Measurements from ENCODE around the gene LAMA5.

DNA sequence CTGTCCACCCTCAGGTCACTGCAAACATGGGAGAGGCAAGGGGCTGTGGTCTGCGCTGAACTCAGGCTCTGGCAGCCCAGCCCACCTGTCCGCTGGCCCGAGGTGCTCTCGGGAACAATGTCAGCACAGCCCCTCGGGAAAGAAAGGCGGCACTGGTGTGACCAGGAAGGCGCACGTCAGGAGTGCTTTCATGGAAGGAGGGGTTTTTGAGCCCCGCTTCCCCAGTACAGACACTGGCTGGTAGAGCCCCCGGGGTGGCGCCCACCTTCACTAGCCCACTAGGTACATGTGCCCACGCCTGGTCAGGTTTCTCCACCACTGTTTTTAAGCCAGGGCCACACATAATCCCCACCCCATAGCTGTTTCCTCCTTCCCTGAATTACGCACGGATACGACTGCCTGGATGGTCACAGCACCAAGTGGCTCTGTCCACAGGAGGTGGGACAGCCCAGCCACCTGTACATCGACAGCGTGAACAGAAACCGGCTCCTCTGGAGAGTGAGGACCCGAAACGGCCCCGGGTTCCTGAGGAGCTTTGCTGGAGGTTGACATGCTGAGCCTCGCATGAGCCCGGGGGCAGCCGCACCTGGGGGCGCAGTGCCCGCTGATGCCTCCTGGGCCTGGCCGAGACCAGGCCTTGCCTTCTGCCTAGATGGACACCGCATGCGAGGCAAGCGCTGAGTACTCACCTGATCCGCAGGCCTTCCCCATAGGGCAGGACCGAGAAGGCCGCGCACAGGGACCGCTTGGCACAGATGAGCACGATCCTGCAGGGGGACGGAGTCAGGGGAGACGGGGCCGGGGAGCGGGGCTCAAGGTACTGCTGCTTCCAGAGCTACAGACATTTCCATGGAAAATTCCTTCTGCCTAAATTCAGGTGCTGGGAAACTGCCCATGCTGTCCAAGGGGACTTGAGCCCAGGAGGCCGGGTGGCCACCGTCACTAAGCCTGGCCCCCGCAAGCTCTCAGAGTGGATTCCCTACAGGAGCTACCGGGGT, 27.4 kb upstream of the LAMA5 start:
- TF ChIP-seq, protein P1, sequence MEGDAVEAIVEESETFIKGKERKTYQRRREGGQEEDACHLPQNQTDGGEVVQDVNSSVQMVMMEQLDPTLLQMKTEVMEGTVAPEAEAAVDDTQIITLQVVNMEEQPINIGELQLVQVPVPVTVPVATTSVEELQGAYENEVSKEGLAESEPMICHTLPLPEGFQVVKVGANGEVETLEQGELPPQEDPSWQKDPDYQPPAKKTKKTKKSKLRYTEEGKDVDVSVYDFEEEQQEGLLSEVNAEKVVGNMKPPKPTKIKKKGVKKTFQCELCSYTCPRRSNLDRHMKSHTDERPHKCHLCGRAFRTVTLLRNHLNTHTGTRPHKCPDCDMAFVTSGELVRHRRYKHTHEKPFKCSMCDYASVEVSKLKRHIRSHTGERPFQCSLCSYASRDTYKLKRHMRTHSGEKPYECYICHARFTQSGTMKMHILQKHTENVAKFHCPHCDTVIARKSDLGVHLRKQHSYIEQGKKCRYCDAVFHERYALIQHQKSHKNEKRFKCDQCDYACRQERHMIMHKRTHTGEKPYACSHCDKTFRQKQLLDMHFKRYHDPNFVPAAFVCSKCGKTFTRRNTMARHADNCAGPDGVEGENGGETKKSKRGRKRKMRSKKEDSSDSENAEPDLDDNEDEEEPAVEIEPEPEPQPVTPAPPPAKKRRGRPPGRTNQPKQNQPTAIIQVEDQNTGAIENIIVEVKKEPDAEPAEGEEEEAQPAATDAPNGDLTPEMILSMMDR (IDR thresholded peaks at IDR 0.05) = no peak
- TF ChIP-seq EZH2 (IDR thresholded peaks at IDR 0.05) (no peak), EZH2phosphoT487 (IDR thresholded peaks at IDR 0.05) (no peak)

All from neural progenitor cell (in vitro differentiated cells).